GM12864 (cell line): ENCODE results near the gene ACTN4.

ENCODE experiments used
- DNase-seq: peaks from one replicate; pipeline ENCODE4 v3.0.0-alpha.2; 2011; ENCODE audit warnings: low read depth
- H3K4me3 ChIP-seq: 2 replicates; pipeline ENCODE4 v1.5.1; 2011; ENCODE audit warnings: mild to moderate bottlenecking, low read depth, low read length, control low read depth
- CTCF ChIP-seq: IDR thresholded peaks from 2 replicates; pipeline ENCODE4 v1.5.1; 2011; ENCODE audit warnings: low read depth, mild to moderate bottlenecking, moderate library complexity, low read length, control low read depth, inconsistent platforms; ENCODE audit errors: missing control alignments

Gene ACTN4

GRCh38 chr19:38662537-38663155 is 15.2 kb downstream of the ACTN4 start:
- TF ChIP-seq CTCF = no peak
- no peak overlapping the region for H3K4me3 ChIP-seq
- DNase-seq = no peak

GRCh38 chr19:38663156-38663651 is 15.8 kb downstream of the ACTN4 start:
- DNase-seq = no peak
- no peak for TF ChIP-seq CTCF
- H3K4me3 ChIP-seq = no peak overlapping the region

- TF ChIP-seq CTCF = no peak
These were observed 16.6 kb downstream of the ACTN4 start for GRCh38 chr19:38663957-38664502.

GRCh38 chr19:38664503-38665211 is 17.2 kb downstream of the ACTN4 start:
- no peak overlapping the region for H3K4me3 ChIP-seq
- no peak for DNase-seq
- no peak for TF ChIP-seq CTCF

More at GRCh38 chr19:38663957-38664502, 16.6 kb downstream of the ACTN4 start:
- H3K4me3 ChIP-seq = no peak overlapping the region
- no peak for DNase-seq

GRCh38 chr19:38665219-38665931 is 17.9 kb downstream of the ACTN4 start:
- TF ChIP-seq CTCF = no peak
- H3K4me3 ChIP-seq = no peak overlapping the region
- no peak for DNase-seq

- no peak for DNase-seq
- no peak for TF ChIP-seq CTCF
- H3K4me3 ChIP-seq = no peak overlapping the region
These were observed 18.7 kb downstream of the ACTN4 start for GRCh38 chr19:38665950-38666662.
